Transverse colon (tissue), 4 donors: ENCODE data around the gene DLK2. TPM values are rescaled to one million over a fixed set of nuclear protein-coding genes. Genes with fewer than 3 reads are reported as not detected.

Experiments
- DNase-seq: peaks from one replicate; pipeline ENCODE4 v3.0.0-alpha.2; 2019
- H3K27ac ChIP-seq, 4 donors: fragments of 200-600 bp; sonication (generic); 2 replicates each; pipeline ENCODE4 v1.5.1; 2016 to 2018; ENCODE audit warnings: inconsistent platforms in 4 of 4
- H3K27me3 ChIP-seq: fragments of 200-600 bp; sonication (generic); 2 replicates; pipeline ENCODE4 v1.5.1; 2017; ENCODE audit warnings: inconsistent platforms
- H3K36me3 ChIP-seq, 4 donors: fragments of 200-600 bp; sonication (generic); 2 replicates each; pipeline ENCODE4 v1.5.1; 2017 to 2019; ENCODE audit warnings: inconsistent platforms in 4 of 4
- H3K4me1 ChIP-seq, 4 donors: fragments of 200-600 bp; sonication (generic); 2 replicates each; pipeline ENCODE4 v1.5.1; 2017 to 2020; ENCODE audit warnings: inconsistent platforms in 4 of 4
- H3K4me3 ChIP-seq, 4 donors: fragments of 200-600 bp; sonication (generic); 1 replicate in 1 of 4; 2 replicates in 3 of 4; pipeline versions ENCODE4 v1.5.1 to v1.6.1; 2017 to 2019; ENCODE audit warnings: inconsistent platforms in 4 of 4
- H3K9me3 ChIP-seq, 2 donors: fragments of 200-600 bp; sonication (generic); 2 replicates each; pipeline ENCODE4 v1.5.1; 2017 to 2019; ENCODE audit warnings: inconsistent platforms in 2 of 2
- CTCF ChIP-seq, 5 experiments: fragments of 200-600 bp in 3 of 5; fragments of 450-650 bp in 2 of 5; sonication (generic) in 3 of 5; IDR thresholded peaks; 1 replicate in 2 of 5; 2 replicates in 3 of 5; pipeline ENCODE4 v1.5.1; 2016 to 2017; ENCODE audit warnings: antibody characterized with exemption in 5 of 5, inconsistent platforms in 3 of 5, mild to moderate bottlenecking in 2 of 5, moderate library complexity in 1 of 5
- EP300 ChIP-seq: sonication (generic); formaldehyde crosslinking; IDR thresholded peaks from one replicate; pipeline ENCODE4 v1.6.1; 2017; ENCODE audit warnings: antibody characterized with exemption, low read depth
- POLR2A ChIP-seq: fragments of 450-650 bp; IDR thresholded peaks from one replicate; pipeline ENCODE4 v1.6.1; 2016; ENCODE audit warnings: antibody characterized with exemption, mild to moderate bottlenecking, moderate library complexity
- POLR2AphosphoS5 ChIP-seq, 3 donors: sonication (generic); formaldehyde crosslinking; IDR thresholded peaks; one replicate each; pipeline ENCODE4 v1.6.1; 2016; ENCODE audit warnings: antibody characterized with exemption in 3 of 3
- WGBS, 2 donors: methylation state at CpG; one replicate each; pipeline ENCODE4 v1.1.5; 2018; ENCODE audit warnings: low coverage in 1 of 2; 5-methylcytosine and 5-hydroxymethylcytosine counted together
- in situ Hi-C, 4 donors: fragments of 200-750 bp; cut with MboI; loops; one replicate each; pipeline versions ENCODE4 v1.15.0 to v1.15.1; 2017; ENCODE audit warnings: low sequenced_read_pairs in 3 of 4, low pct_ligation_motif_present in 1 of 4, low pct_unique_long_range_greater_than_20kb in 1 of 4
- intact Hi-C: fragments of 100-400 bp; cut with DNase I; formaldehyde crosslinking; loops from one replicate; pipeline ENCODE4 v1.15.1; 2023; ENCODE audit warnings: low total_unique reads
- total RNA-seq, 4 donors: library from RNA; depleted of rRNA; stranded (reverse); fragments of >200 nt; gene quantifications; one replicate each; pipeline ENCODE4 v1.1.0, GENCODE V29; 2016

DLK2 gene
- total RNA-seq, 4 donors from 2014 or later: 0.95 to 1.1 TPM; not detected in 2

GRCh38 chr6:43442935-43443334 is 12.4 kb downstream of the DLK2 start:
- in situ Hi-C loops: no loop called here

GRCh38 chr6:43437700-43438099 is 17.6 kb downstream of the DLK2 start:
- 60 to 69% methylated on average over 1 to 4 of the region's 4 CpGs for WGBS, 2 donors
- Histone ChIP-seq H3K27me3 (no peaks in the 10 kb centered on the region), H3K4me3 (no peak overlapping the region), H3K9me3 (no peaks in the 10 kb centered on the region), H3K4me1 (peaks cover 9 to 19% (median 15%) of the 10 kb centered on the region in 4 donors), H3K36me3 (peaks cover 0 to 9% (median 0%) of the 10 kb centered on the region in 4 donors), H3K27ac (no peak overlapping the region)
- in situ Hi-C loops: no loop called here
- no peak for TF ChIP-seq CTCF (IDR thresholded peaks at IDR 0.05)
- TF ChIP-seq POLR2AphosphoS5 (IDR thresholded peaks at IDR 0.05): no peak
- TF ChIP-seq EP300: no peak
- no peak for TF ChIP-seq POLR2A
- no peak for DNase-seq
- intact Hi-C loops: no loop called here

More at GRCh38 chr6:43442935-43443334, 12.4 kb downstream of the DLK2 start:
- no peak for DNase-seq
- H3K9me3 ChIP-seq: no peaks in the 10 kb centered on the region
- H3K4me3 ChIP-seq: no peak overlapping the region
- no peak overlapping the region for H3K27ac ChIP-seq
- no peaks in the 10 kb centered on the region for H3K4me1 ChIP-seq
- intact Hi-C loops: no loop called here
- H3K27me3 ChIP-seq: no peaks in the 10 kb centered on the region
- no peak for TF ChIP-seq POLR2A
- TF ChIP-seq POLR2AphosphoS5 (IDR thresholded peaks at IDR 0.05): no peak
- TF ChIP-seq CTCF (IDR thresholded peaks at IDR 0.05): no peak
- 73 to 93% methylated on average over 3 to 14 of the region's 14 CpGs for WGBS, 2 donors
- peaks cover 0 to 28% (median 3%) of the 10 kb centered on the region in 4 donors for H3K36me3 ChIP-seq

- in situ Hi-C loops: no loop called here
- H3K4me3 ChIP-seq: no peak overlapping the region
- 35 to 37% methylated on average over 3 to 5 of the region's 5 CpGs for WGBS, 2 donors
- H3K27me3 ChIP-seq: no peaks in the 10 kb centered on the region
- DNase-seq: no peak
- TF ChIP-seq EP300 (no peak), POLR2AphosphoS5 (IDR thresholded peaks at IDR 0.05) (no peak), POLR2A (no peak), CTCF (IDR thresholded peaks at IDR 0.05) (no peak)
- H3K9me3 ChIP-seq: no peaks in the 10 kb centered on the region
- H3K36me3 ChIP-seq: peaks cover 0 to 5% (median 2%) of the 10 kb centered on the region in 4 donors
- intact Hi-C loops: no loop called here
- peaks cover 9 to 19% (median 15%) of the 10 kb centered on the region in 4 donors for H3K4me1 ChIP-seq
- H3K27ac ChIP-seq: peak overlapping the region; percentile 47 to 69 (median 61)
Observed at GRCh38 chr6:43436577-43437282, 18.6 kb downstream of the DLK2 start.

GRCh38 chr6:43435682-43436437 is 19.5 kb downstream of the DLK2 start:
- in situ Hi-C loops (no loop called here), intact Hi-C loops (no loop called here)
- no peak for DNase-seq
- Histone ChIP-seq H3K36me3 (peaks cover 0 to 13% (median 2%) of the 10 kb centered on the region in 4 donors), H3K4me1 (peaks cover 9 to 19% (median 15%) of the 10 kb centered on the region in 4 donors), H3K9me3 (no peaks in the 10 kb centered on the region), H3K27me3 (no peaks in the 10 kb centered on the region), H3K4me3 (no peak overlapping the region), H3K27ac (peak overlapping the region; percentile 47 to 69 (median 61))
- TF ChIP-seq EP300 (no peak), CTCF (IDR thresholded peaks at IDR 0.05) (no peak), POLR2AphosphoS5 (IDR thresholded peaks at IDR 0.05) (no peak), POLR2A (no peak)
- WGBS, 2 donors: 92% methylated on average over 9 of the region's 9 CpGs; no CpG with 5 or more reads in 1 of the 2 donors
